Stimulated activated naive CD8-positive, alpha-beta T cell treated with anti-CD3 and anti-CD28 coated beads, Interleukin-15, Interleukin-2, amounts not matched to agents 100 ng/mL and 50 ng/mL, for 24 hours (primary cell): ENCODE data around the gene PTGFRN.

Experiments used
- H3K27ac Mint-ChIP-seq: one replicate; pipeline ENCODE4 v1.8.0; 2021; ENCODE audit warnings: mild to moderate bottlenecking, mixed read lengths
- H3K27me3 Mint-ChIP-seq: one replicate; pipeline ENCODE4 v1.8.0; 2021; ENCODE audit warnings: mixed read lengths
- H3K36me3 Mint-ChIP-seq: one replicate; pipeline ENCODE4 v1.8.0; 2021; ENCODE audit warnings: low read depth, mixed read lengths
- H3K4me1 Mint-ChIP-seq: one replicate; pipeline ENCODE4 v1.8.0; 2021; ENCODE audit warnings: low read depth, mixed read lengths
- H3K4me3 Mint-ChIP-seq: one replicate; pipeline ENCODE4 v1.8.0; 2021; ENCODE audit warnings: mild to moderate bottlenecking, mixed read lengths
- H3K9me3 Mint-ChIP-seq: one replicate; pipeline ENCODE4 v1.8.0; 2021; ENCODE audit warnings: mixed read lengths

PTGFRN gene

DNA sequence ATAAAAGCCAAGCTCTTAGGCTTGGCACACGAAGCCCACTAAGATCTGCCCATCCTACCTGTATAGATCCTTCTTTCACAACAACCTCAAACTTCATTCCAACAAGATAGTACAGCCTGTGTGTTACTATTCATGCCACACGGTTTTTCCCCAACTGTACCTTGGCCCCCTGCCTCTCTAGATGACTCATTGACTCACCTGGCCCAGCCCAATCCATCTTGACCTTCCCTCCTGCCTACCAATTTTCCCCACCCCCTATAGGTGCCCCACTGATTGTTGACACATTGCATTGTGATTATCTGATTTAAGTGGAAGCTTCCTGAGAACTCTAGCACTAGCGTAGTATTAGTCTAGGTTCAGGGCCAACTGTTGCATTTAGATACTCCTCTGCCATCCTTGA is 89.9 kb downstream of the PTGFRN start:
- Mint-ChIP-seq H3K9me3 (no peaks in the 10 kb centered on the region), H3K27ac (no peak overlapping the region), H3K36me3 (no peaks in the 10 kb centered on the region), H3K27me3 (no peaks in the 10 kb centered on the region), H3K4me3 (no peak overlapping the region), H3K4me1 (peaks cover 51% of the 10 kb centered on the region)

DNA sequence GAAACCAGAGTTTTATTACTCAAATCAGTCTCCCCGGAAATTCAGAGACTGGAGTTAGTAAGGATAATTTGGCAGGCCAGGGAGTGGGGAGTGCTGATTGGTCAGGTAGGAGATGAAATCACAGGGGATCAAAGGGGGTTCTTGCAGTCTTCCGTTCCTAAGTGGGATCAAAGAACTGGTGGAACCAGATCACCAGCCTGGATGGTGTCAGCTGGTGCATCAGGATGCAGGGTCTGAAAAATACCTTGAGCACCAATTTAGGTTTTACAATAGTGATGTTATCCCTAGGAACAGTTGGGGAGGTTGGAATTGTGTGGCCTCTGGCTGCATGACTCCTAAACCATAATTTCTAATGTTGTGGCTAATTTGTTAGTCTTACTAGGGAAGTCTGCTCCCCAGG is 90.4 kb downstream of the PTGFRN start:
- H3K27ac Mint-ChIP-seq, result peak overlapping the region; percentile 84
- H3K4me1 Mint-ChIP-seq, result peaks cover 54% of the 10 kb centered on the region
- no peaks in the 10 kb centered on the region for H3K27me3 Mint-ChIP-seq
- no peak overlapping the region for H3K4me3 Mint-ChIP-seq
- H3K36me3 Mint-ChIP-seq, result no peaks in the 10 kb centered on the region
- H3K9me3 Mint-ChIP-seq, result no peaks in the 10 kb centered on the region

DNA sequence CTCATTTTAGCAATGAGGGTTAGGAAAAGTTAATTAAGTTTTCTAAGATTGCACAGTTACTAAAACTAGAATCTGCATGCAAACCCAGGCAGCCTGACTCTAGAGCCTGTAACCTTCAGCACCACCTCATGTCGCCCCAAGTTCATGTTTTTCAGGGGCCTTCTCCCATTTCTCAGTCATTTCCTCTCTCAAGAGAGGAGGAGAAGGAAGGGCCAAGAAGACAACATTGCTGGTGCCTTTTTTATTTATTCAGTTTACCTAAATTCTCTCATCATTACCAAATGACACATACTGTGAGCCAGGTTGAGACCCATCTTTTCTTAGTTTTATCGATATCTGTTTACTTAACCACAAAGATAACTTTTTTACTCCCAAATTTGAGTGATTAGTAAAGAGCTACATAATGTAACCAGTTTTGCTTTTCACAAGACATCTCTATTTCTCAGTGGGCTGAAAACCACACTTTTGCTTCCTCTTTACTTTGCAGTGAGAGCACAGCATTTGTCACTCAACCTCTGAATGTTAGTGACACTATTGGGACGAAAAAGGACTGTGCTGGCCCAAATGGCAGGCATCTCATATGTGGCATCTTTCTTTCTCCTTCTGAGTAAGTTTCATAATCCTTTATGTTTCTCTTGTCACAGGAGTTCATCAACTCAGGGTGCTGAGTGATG is 91.7 kb downstream of the PTGFRN start, which contains the start of gene CD101:
Gene CD101, plus strand, starts transcription at position 507 of the 674 bp plus-strand sequence. Its CDS starts 58 bp downstream, at position 565.
- no peaks in the 10 kb centered on the region for H3K9me3 Mint-ChIP-seq
- H3K4me1 Mint-ChIP-seq, result peaks cover 66% of the 10 kb centered on the region
- no peaks in the 10 kb centered on the region for H3K27me3 Mint-ChIP-seq
- H3K27ac Mint-ChIP-seq, result peak within 1 kb of the TSS; percentile 87
- H3K36me3 Mint-ChIP-seq, result no peaks in the 10 kb centered on the region
- H3K4me3 Mint-ChIP-seq, result peak within 1 kb of the TSS; percentile 35

DNA sequence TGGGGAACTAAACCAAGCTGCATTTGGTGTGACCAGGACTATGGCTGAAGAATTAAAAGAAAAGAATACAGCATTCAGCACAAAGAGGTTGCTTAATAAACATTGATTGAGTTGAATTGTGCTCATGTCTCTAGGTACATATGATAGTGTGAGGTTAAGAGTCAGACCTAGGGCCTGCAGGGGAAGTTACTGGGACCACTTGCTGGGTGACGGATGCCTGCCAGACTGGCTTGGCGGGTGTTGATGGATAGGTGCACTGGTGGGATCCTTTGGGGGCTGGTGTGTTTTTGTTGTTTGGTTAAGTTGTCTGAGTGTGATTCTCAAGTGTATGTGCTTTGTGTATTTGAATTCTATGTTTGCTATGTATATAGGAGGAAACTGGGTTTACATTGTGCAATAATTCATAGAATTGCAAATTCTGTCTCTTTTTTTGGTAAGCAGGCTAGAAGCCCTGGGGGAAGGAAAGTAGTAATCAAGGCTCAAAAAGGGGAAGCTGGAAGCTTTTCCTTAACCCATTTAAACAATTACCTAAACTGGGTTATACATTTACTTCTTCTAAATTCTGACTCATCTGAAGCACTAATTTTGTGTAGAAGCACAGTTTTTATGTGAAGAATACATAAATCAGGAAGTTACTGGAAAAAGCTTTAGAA is 93.6 kb downstream of the PTGFRN start:
- H3K36me3 Mint-ChIP-seq, result no peaks in the 10 kb centered on the region
- H3K4me1 Mint-ChIP-seq, result peaks cover 80% of the 10 kb centered on the region
- no peaks in the 10 kb centered on the region for H3K9me3 Mint-ChIP-seq
- peak overlapping the region; percentile 30 for H3K4me3 Mint-ChIP-seq
- H3K27ac Mint-ChIP-seq, result peak overlapping the region; percentile 27
- no peaks in the 10 kb centered on the region for H3K27me3 Mint-ChIP-seq

DNA sequence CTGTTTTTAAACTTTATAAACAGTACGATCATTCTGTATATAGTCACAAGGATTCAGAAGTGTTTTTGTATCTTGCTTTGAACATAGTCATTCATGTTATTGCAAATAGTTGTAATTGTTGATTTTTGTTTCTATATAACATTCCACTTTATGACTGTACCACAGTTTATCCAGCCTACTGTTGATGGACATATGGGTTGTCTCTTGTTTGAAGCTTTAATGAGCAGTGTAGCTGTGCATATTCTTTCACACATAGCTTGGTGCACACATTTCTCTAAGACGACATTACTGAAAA is 98.0 kb downstream of the PTGFRN start:
- H3K9me3 Mint-ChIP-seq, result no peaks in the 10 kb centered on the region
- peak overlapping the region; percentile 36 for H3K4me3 Mint-ChIP-seq
- peaks cover 65% of the 10 kb centered on the region for H3K4me1 Mint-ChIP-seq
- no peaks in the 10 kb centered on the region for H3K36me3 Mint-ChIP-seq
- peak overlapping the region; percentile 74 for H3K27ac Mint-ChIP-seq
- no peaks in the 10 kb centered on the region for H3K27me3 Mint-ChIP-seq

DNA sequence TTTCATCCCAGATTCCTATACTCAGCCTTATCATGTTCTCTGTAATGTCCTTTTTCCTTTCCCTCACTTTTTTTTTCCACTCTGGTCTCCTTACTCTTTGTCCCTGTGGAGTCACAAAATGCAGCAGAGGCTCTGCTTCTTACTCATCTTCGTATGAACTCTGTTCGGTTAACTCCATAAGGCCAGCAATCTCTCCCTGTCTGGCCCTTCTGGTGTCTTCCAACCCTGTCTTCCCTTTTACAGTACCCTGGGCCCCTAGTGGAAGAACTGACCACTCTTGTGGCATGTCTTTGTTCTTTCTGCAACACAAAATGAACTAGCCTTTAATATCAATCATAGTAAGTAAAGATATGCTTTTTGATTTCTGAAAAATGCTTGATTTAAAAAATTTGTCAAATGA is 98.9 kb downstream of the PTGFRN start:
- Mint-ChIP-seq H3K4me3 (peak overlapping the region; percentile 61), H3K9me3 (no peaks in the 10 kb centered on the region), H3K27ac (peak overlapping the region; percentile 86), H3K27me3 (no peaks in the 10 kb centered on the region), H3K4me1 (peaks cover 62% of the 10 kb centered on the region), H3K36me3 (no peaks in the 10 kb centered on the region)

DNA sequence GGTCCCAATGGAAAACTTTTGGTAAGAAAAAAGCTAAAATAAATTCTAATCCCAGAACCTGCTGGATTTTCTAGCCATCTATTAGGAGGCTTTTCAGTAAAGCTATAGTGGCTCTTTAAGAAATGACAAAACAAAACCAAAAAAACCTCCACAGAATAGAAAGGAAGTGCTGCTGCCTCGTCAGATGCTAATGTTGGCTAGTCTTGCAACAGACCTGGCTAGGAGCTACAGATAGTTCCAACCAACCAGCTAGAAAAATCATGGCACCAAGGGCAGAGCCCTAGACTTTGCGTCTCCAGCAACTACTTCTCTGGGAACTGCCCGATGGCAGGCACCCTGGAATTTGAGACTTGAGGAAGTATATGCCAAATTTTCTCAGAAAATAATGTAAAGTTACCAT is 99.4 kb downstream of the PTGFRN start:
- H3K27me3 Mint-ChIP-seq, result no peaks in the 10 kb centered on the region
- H3K36me3 Mint-ChIP-seq, result no peaks in the 10 kb centered on the region
- peaks cover 62% of the 10 kb centered on the region for H3K4me1 Mint-ChIP-seq
- H3K4me3 Mint-ChIP-seq, result no peak overlapping the region
- H3K27ac Mint-ChIP-seq, result peak overlapping the region; percentile 68
- H3K9me3 Mint-ChIP-seq, result no peaks in the 10 kb centered on the region

DNA sequence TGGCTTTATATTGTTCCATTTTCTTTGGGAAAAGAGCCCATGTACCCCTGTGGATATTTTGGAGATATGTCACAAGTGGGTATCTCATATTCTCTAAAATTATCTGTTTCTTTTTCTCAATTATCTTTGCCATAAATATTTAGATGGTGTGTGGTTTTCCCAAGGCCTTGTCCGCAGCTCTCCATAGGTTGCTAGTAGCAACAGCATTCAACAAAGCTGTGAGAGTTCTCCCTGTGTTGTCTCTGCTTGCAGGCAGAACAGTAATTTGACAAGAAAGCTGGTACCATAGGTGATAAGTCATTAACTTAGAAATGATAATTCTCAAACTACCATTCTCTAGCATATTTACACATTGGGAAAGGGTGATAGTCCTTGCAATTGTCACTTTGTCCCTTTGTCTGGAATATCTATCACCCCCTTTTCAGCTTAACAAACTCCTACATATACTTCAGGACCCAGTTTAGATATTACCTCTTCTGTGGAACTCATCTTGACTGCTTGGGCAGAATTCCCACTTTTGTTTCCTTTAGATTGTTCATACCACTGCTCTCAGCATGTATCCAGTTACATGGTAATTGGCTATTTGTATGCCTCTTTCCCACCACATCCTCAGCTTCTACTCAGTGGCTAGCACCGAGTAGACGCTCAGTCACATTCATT is 100.7 kb downstream of the PTGFRN start:
- no peaks in the 10 kb centered on the region for H3K36me3 Mint-ChIP-seq
- peaks cover 64% of the 10 kb centered on the region for H3K4me1 Mint-ChIP-seq
- no peaks in the 10 kb centered on the region for H3K9me3 Mint-ChIP-seq
- H3K4me3 Mint-ChIP-seq, result no peak overlapping the region
- H3K27me3 Mint-ChIP-seq, result no peaks in the 10 kb centered on the region
- no peak overlapping the region for H3K27ac Mint-ChIP-seq

DNA sequence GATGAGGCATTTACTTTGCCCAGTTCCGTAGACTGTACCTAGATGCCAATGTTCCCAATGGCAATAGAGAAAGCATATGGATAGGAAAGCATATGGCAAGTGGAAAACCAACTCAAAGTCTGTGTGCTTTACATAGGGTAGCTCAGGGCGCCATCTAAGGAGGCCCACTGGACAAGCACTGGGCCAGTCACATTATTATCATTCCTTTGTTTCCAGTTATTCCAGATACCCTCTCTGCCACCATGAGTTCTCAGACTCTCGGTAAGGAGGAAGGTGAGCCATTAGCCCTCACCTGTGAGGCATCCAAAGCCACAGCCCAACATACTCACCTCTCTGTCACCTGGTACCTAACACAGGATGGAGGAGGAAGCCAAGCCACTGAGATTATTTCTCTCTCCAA is 101.6 kb downstream of the PTGFRN start:
- H3K27me3 Mint-ChIP-seq, result no peaks in the 10 kb centered on the region
- H3K9me3 Mint-ChIP-seq, result no peaks in the 10 kb centered on the region
- H3K27ac Mint-ChIP-seq, result no peak overlapping the region
- H3K4me1 Mint-ChIP-seq, result peaks cover 64% of the 10 kb centered on the region
- H3K36me3 Mint-ChIP-seq, result no peaks in the 10 kb centered on the region
- no peak overlapping the region for H3K4me3 Mint-ChIP-seq

DNA sequence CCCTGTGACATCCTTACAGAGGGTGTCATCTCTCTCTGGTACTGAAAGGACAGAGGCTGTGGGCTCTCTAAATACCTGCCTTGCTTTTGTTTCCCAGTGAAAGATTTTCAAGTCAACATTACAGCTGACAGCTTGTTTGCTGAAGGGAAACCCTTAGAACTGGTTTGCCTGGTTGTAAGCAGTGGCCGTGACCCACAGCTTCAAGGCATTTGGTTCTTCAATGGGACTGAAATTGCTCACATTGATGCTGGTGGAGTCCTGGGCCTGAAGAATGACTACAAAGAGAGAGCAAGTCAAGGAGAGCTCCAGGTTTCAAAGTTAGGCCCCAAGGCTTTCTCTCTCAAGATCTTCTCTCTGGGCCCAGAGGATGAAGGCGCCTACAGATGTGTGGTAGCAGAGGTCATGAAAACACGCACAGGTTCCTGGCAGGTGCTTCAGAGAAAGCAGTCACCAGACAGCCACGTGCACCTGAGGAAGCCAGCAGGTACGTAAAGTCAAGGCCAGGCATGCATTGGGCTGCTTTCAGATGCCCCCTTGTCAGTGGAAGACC is 103.7 kb downstream of the PTGFRN start:
- H3K4me3 Mint-ChIP-seq, result no peak overlapping the region
- H3K27ac Mint-ChIP-seq, result peak overlapping the region; percentile 69
- H3K4me1 Mint-ChIP-seq, result peaks cover 68% of the 10 kb centered on the region
- H3K36me3 Mint-ChIP-seq, result no peaks in the 10 kb centered on the region
- H3K9me3 Mint-ChIP-seq, result no peaks in the 10 kb centered on the region
- H3K27me3 Mint-ChIP-seq, result no peaks in the 10 kb centered on the region

DNA sequence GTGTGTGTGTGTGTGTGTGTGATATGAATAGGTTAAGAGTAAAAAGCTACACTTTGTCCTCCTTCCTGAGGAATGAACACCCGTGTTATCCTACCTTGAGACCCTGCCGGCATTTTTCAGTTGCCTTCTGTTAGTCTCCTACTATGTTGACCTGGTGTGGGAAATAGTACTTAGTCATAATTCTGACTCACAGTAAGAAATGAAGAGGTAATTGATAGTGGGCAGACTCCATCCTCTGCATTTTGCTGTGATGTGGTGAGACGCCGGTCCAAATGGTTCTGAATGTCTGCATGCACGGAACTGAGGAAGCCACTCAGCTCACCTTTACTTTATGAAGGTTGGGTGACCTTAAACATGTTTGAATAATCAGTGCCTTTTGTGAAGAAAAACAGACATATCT is 104.5 kb downstream of the PTGFRN start:
- no peaks in the 10 kb centered on the region for H3K9me3 Mint-ChIP-seq
- H3K27me3 Mint-ChIP-seq, result no peaks in the 10 kb centered on the region
- peak overlapping the region; percentile 63 for H3K27ac Mint-ChIP-seq
- H3K4me1 Mint-ChIP-seq, result peaks cover 62% of the 10 kb centered on the region
- H3K36me3 Mint-ChIP-seq, result no peaks in the 10 kb centered on the region
- peak overlapping the region; percentile 37 for H3K4me3 Mint-ChIP-seq

DNA sequence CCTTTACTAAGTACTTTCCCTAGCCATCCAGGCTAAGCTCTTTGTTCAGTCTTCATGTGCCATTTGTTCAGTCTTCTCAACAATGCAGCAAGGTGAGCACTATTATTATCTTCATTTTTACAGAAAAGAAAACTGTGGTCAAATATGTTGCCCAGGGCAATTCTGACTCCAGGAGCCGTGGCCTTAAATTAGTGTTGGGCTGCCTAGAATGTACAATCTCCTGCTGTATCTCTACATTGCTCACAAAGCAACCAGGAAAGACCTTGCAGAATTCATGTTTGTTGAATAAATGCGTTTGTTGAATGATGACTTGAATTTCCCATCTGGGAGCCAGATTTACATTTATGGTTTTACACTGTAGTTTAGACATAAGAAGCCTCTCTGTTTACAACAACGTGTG is 106.0 kb downstream of the PTGFRN start:
- Mint-ChIP-seq H3K4me3 (peak overlapping the region; percentile 33), H3K36me3 (no peaks in the 10 kb centered on the region), H3K27me3 (no peaks in the 10 kb centered on the region), H3K4me1 (peaks cover 54% of the 10 kb centered on the region), H3K9me3 (no peaks in the 10 kb centered on the region), H3K27ac (peak overlapping the region; percentile 76)

DNA sequence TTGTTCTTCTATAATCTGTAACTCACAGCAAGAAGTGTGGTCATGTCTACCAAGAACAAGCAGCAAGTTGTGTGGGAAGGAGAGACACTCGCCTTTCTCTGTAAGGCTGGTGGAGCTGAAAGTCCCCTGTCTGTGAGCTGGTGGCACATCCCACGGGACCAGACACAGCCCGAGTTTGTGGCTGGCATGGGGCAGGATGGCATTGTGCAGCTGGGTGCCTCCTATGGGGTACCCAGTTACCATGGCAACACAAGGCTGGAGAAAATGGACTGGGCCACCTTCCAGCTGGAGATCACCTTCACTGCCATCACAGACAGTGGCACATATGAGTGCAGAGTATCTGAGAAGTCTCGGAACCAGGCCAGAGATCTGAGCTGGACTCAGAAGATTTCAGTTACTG is 107.3 kb downstream of the PTGFRN start:
- H3K4me1 Mint-ChIP-seq, result peaks cover 54% of the 10 kb centered on the region
- H3K27ac Mint-ChIP-seq, result no peak overlapping the region

DNA sequence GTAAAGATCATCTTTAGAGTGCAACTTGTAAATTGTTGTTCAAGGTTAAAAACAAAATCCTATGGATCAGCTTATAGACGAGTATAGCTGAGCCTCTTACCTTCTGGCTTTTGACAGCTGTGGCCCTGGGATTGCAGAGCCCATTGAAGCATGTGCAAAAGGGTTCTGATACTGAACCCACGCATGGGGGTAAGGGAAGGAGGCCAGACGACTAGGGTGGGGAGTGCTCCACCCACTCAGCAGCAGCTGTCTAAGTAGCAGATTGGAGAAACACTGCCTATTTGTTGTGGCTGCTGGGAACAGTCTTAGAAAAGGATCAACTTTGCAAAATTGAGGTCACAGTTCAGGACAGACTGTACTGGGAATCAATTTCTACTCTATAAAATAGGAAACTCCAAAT is 107.9 kb downstream of the PTGFRN start:
- Mint-ChIP-seq H3K36me3 (no peaks in the 10 kb centered on the region), H3K4me3 (no peak overlapping the region), H3K27me3 (no peaks in the 10 kb centered on the region), H3K27ac (no peak overlapping the region), H3K9me3 (no peaks in the 10 kb centered on the region), H3K4me1 (peaks cover 54% of the 10 kb centered on the region)

More for the DNA sequence above, 107.3 kb downstream of the PTGFRN start:
- no peaks in the 10 kb centered on the region for H3K27me3 Mint-ChIP-seq
- no peaks in the 10 kb centered on the region for H3K36me3 Mint-ChIP-seq
- no peaks in the 10 kb centered on the region for H3K9me3 Mint-ChIP-seq
- no peak overlapping the region for H3K4me3 Mint-ChIP-seq

DNA sequence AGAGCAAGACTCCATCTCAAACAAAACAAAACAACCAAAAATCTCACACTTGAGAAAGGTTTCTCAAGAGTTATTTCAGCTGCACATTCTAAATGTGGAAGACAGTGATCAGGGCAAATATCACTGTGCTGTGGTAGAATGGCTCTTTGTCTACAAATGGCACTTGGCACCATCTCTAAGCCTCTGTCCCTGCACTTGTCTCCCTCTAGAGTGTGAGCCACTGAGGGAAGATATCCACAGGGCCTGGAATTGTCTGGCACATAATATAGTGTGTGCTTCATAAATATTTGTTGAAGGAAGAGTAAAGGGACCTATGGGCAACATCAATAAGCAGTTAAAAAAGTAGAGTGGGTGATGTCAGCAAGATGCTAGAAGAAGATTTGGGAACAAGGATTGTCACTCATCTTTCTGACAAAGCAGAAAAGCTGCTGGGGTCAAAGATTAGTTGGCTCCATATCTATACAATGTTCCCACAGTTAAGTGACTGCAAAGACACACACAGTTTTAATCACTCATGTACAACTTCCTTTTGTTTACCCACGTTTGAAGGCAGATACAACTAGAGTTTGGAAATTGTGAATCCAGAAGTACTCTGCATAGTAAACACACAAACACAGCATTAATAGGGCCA is 110.9 kb downstream of the PTGFRN start:
- Mint-ChIP-seq H3K4me1 (peaks cover 27% of the 10 kb centered on the region), H3K4me3 (no peak overlapping the region)

More for the DNA sequence above, 110.9 kb downstream of the PTGFRN start:
- H3K36me3 Mint-ChIP-seq, result peaks cover 7% of the 10 kb centered on the region
- no peak overlapping the region for H3K27ac Mint-ChIP-seq
- H3K9me3 Mint-ChIP-seq, result no peaks in the 10 kb centered on the region
- no peaks in the 10 kb centered on the region for H3K27me3 Mint-ChIP-seq
